Tongue (tissue), 2 donors: ENCODE measurements around the gene ERI3. TPM values are rescaled to one million over a fixed set of nuclear protein-coding genes. Genes with fewer than 3 reads are reported as not detected.

Experiments used
- DNase-seq: peaks from one replicate; pipeline ENCODE4 v3.0.0-alpha.2; 2015
- total RNA-seq: library from RNA; depleted of rRNA; stranded (reverse); fragments of >200 nt; gene quantifications from one replicate; pipeline ENCODE4 v1.2.3, GENCODE V29; 2014

Gene ERI3, protein sequence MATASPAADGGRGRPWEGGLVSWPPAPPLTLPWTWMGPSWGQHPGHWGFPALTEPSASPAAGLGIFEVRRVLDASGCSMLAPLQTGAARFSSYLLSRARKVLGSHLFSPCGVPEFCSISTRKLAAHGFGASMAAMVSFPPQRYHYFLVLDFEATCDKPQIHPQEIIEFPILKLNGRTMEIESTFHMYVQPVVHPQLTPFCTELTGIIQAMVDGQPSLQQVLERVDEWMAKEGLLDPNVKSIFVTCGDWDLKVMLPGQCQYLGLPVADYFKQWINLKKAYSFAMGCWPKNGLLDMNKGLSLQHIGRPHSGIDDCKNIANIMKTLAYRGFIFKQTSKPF
- 57.1 TPM for total RNA-seq

DNA sequence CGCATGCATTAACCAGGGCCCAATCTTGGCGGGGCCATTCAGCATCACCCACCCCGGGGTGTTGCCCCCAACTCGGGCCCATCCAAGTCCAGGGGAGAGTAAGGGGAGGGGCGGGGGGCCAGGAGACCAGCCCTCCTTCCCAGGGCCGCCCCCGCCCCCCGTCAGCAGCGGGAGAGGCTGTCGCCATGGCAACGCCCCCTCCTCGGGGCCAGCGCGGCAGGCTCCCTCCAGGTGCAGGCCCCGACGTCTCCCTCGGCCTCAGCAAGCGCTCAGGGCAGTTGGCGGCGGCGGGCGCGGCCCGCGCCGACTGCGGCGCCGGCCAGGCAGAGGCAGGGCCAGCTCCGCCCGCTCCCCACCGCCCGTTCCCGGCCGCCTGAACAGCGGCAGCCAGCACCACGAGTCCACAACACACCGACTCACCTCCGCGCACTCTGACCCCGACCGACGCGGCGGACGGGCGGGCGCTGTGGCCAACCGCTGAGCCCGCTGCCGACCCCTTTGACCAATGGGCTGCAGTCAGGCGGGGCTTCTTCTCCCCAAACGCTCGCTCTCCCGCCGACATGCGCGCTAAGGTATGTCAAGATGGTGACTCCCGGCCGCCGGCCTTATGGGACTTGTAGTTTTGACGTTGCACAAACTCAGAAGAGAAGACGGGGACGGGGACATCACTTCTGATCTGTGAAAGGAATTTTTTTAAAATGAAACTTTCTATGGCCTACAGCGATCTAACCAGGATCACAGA lies at the start of gene ERI3:
TSS of gene ERI3 (minus strand) at position 418 of the 742 bp plus-strand sequence. CDS start at position 187, 231 bp downstream.
- peak; percentile 99 for DNase-seq

DNA sequence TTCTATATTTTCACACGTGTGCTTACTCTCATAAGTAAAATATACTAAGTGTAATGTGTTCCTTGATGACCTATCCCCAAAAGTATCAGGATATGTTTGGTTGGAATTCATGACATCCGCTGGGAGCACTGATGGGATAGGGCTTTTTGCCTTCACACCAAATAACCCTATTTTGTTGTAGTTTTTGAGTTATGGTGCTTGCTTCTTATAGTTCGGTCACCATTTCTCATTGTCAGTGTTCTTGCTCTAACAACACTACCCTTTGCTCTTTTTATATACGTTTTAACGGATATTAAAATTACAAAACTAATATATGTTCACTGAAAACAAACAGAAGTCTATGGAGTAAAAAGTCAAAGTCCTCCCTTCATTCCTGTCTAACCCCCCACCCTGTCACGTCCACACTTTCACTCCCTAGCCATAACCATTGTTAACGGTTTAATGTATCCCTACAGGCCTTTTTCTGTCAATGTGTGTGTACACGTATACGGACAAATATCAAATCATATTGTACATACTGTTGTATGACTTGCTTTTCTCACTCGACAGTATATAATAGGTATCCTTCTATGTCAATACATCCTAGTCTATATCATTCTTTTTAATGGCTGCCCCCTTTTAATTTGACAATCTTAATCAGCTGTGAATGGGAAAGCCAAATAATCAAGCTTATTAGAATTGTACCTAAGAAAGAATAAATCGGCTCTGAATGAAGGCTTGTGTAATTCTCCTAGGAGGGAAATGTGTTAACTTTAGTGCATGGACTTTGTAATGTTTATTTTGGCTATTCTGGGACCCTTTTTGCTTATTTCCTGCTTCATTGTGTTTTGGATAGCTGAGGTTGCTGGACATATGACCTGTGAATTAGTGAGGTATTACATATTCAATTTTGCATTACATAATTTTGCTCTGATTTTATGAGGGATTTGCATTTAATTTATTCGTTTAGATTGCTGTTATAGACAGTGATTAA lies 46.5 kb upstream of the ERI3 start:
- no peak for DNase-seq

DNA sequence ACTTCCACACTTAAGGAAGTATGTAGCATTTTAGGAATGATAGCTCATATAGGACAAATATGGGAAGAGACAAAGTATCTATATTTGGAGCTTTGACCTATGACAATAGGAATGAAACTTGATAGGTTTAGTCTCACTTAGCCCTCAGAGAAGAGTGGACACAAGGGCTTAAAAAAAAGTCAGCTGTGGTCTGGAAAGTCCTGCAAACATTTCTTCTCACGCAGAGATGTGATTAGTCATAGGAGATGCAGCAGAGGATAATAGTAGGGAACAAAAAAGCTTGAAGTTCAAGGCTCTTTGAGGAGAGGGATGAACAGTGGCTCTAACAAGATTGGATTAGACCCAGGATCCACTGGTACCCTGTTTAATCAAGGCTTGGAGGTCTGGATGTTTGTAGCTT lies 35.2 kb upstream of the ERI3 start:
- DNase-seq, result no peak

DNA sequence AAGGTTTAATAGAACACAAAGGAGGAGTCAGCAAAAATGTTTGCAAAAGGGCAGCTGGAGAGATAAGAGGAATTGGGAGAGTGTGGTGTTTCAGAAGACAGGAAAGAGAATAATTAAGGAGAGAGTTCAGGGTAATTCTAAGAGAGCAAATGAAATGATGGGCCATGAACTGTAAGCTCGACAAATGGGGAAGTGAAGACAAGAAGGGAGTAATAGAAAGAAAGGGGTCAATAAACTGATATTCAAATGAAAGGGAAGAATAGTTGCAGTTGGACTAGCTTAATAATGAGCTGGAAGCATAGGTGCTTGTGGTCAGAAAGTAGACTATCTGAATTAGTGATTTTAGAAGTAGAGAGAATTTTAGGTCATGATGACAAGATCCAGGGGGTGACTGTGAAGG lies 34.4 kb upstream of the ERI3 start:
- DNase-seq, result no peak

DNA sequence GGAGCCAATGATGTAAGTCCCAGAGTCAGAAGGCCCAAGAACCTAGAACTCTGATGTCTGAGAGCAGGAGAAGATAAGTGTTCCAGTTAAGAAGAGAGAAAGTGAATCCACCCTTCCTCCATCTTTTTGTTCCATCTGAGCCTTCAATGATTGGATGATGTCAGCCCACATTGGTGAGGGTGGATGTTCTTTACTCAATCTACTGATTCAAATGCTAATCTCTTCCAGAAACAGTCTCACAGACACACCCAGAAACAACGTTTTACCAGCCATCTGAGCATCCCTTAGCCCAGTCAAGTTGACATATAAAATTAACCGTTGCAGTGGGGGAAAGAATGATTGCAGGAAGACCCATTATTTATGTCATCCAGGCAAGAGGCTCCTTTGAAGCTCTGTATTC lies 33.5 kb upstream of the ERI3 start:
- no peak for DNase-seq

DNA sequence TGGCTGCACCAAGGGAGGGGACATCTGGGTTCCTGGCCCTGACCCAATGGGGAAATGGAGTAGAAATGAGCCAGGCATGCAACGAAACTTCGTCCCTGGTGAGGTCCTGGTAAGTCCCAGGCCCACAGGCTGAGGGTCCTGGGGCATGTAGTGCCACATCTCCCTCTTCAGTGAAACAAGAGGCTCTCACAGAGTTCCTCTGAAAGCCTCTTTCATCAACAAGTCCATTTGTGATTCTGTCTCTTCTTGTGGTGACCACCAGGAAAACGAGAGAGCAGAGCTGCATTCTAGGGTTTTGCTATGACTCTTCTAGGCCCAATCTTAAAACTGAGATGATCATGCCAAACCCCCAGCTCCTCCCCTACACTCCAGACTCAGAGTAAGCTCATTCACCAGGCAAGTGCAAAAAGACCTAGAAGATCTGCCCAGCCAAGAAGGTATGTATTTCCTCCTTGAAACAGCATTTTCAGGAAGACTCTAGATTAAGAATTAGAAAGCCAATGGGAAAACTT lies 25.7 kb upstream of the ERI3 start:
- no peak for DNase-seq

DNA sequence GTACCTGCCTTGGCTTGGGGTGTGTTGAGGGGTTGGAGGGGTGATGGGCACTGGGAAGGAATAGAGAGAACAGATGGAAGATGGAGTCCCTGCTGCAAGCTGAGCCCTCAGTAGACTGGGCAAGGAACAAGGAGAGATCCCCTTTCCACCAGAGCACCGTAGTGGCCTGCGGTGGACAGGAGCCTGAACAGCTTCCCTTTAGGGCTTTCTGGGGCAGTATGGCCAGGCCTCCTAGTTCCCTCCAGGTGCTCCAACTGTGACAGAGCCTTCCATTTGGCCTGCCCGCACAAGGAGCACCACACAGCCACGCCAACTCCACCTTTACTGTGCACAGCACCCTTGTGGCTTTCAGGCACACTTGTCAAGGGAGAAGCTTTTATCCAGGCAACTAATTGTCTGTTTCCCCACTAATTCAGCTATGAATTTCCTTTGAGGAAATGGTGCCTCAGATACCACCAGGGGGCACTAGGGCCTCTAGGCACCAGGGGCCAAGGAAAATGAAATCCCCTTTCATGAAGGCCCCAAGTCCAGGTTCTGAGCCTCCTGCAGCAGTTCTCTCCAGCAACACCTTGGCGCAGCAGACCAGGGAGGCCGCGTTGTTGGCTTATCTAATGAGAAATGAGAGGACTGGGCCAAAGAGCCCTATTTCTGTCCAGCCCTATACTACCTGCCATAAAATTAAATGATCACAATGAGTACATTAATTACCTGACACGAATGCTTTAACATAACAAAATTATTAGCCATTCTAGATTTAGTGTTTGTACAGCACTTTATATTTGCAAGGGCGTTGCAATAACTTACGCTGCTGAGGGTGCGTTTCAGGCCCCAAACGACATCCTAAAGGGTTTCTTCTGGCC lies 23.1 kb upstream of the ERI3 start:
- peak; percentile 63 for DNase-seq

DNA sequence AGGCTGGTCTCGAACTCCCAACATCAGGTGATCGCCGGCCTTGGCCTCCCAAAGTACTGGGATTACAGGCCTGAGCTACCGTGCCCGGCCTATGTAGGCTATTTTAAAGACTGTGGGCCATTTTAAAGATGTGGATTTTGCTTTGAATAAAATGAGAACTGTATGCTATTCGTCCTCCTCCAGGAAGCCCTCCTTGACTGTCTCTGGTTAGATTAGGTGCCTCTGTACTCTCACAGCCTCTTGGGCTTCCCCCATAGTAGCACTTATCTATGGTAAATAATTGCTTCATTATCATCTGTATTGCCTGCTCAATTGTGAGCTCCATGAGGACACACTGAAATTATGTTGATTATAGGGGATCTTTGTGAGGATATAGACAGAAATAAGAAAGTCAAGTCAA lies 20.5 kb upstream of the ERI3 start:
- no peak for DNase-seq

DNA sequence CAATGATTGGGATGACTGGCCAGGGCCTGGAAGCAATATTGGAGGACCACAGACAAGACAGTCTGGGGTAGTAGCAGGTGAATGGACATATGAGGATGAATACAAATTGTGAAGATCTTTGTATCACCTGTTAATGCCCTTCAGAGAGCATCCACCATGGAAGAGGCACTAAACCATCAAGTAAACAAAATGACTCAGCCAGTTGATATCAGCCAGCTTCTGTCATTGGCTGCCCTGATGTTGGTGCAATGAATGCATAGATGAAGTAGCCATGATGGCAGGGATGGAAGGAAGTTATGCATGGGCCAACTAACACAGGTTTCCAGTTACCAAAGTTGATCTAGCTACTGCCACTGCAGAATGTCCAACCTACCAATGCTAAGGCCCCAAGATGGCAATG lies 16.1 kb upstream of the ERI3 start:
- no peak for DNase-seq

DNA sequence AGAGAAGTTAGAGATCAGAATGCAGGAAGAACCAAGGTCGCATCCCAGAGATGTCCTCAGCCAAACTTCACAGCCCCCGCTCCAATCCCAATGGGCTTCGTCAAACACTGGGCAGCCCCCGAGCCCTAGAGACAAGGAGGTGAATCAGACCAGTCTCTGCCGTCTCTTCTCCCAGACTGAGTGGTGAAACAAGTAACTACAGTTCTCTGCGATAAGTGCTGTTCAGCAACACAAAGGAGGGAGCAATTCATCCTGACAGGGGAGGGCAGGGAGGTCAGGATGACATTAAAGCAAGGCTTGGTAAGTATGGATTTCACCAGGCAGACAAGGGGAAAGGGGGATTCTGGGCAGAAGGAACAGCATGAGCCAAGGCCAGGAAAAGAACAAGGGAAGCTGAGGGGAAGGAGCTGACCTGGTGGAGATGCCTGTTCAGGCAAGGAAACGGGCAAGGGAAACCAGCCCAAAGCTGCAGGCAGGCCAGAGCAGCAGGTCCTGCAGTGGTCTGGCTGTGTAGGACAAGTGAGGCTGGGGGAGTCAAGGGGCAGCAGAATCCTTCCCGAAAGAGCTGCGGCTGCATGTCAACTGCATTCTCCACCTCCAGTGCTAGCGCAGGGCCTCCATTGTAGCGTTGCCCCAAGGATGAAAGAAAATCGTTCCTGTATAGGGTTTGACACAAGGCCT lies 13.6 kb upstream of the ERI3 start:
- DNase-seq, result no peak

DNA sequence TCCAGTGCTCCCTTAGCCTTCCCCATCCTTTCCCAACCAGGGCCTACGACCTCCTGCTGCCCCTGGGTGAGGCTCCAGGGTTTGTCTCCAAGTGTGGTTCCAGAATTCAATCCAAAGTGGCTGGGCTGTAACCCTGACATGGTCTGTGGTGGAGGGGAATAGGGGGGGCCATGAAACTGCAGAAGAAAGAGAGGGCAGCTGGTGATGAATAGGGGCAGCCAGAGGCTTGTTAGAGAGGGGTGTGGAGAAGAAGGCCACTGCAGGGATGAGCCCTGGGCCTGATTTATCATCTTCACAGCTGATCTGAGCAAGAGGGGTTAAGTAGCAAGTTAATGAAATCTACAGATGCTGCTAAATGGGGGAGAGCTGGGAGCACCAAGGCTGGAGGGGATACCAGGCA lies 12.9 kb upstream of the ERI3 start:
- no peak for DNase-seq

DNA sequence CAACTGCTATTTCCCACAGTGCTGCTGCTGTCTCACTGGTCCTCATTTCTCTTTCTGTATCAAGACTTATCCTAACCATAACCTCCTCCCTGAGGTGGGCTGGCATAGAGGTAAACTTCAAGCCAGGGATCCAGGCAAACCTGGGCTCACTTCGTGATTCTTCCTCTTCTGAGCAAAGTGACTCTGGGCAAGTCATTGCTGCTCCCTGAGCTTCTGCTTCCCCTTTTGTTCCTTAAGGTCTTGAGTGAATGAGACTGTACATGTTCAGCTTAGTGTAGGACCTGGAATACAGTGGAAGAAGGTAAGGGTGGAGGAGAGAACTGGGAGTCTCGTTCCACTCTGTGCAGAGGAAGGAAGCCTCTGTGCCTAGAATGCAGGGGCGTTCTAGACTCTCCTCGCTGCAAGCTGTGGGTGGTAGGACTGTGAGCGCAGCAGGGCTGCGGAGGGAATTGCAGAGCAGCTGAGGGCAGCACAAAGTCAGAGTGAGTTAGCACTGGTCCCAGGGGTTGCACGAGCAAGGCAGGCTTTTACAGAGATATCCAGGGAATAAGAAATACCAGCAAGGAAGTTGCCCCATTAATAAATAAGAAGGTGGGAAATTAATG lies 11.4 kb upstream of the ERI3 start:
- DNase-seq, result no peak

DNA sequence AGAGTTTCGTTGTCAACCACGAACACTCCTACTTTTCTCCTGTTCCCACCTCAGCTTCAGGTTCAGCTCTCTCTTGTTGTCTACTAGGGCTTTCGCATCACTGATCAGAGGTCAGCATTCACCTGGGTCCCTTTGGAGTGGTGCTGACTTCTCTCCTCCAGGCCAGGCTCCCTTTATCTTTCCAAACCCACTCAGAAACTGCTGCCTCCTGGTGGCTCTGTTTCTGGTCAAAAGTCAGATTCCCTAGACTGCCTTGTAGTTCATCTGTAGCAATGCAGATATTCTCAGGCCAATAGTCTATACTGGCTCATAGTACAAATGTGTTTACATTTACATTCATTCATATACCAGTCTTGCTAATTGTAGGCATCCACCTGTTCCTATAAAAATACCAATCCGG lies 6.4 kb upstream of the ERI3 start:
- no peak for DNase-seq

DNA sequence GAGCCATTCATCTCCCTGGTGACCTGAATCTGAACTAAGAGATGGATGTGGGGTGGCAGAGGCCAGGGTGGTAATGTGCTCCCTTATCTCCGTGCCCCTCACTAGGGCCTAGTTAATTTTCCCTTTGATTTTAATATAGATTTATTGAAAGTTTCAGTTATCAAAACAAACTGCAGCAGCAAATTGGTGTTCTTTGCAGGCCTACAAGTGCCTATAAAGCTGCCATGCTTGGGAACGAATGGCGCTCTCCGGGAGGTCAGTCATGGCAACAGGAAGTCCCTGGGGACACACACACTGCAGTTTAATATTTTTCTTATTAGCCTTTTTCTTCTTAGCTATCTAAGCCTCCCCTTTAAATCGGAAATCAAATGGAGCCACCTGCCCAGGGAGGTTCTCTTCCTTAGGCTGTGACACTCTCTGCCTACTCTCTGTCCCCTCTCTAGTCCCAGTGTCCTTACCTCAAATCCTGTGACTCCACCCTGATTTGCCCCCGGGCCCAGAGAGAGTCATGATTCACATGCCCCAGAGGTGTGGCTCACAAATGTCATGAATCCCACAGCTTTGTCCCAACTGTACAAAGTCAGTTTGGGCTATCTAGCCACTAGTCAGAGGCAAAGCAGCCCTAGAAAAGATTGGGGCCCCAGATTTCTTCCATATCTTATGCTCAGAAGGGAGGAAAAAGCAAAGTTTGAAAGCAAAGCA lies 4.3 kb upstream of the ERI3 start:
- DNase-seq, result no peak

DNA sequence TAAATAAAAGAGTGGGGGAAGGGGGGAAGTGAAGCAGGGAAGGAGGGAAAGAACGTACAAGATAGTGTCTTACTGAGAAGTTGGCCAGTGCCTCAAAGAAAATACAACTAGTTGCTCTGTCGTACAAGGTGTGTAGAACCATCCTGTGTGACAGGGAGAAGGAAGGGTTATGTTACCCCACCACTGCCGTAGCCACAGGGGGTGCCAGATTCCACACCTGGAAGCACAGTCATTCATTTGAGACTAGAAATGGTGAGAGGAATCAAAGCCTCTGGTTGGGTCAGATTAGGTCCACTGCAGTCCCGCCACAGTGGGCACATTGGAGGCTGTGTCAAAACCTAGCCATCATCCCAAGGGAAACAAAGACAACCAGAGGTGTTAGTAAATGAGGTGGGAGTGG lies 2.7 kb upstream of the ERI3 start:
- DNase-seq, result no peak

DNA sequence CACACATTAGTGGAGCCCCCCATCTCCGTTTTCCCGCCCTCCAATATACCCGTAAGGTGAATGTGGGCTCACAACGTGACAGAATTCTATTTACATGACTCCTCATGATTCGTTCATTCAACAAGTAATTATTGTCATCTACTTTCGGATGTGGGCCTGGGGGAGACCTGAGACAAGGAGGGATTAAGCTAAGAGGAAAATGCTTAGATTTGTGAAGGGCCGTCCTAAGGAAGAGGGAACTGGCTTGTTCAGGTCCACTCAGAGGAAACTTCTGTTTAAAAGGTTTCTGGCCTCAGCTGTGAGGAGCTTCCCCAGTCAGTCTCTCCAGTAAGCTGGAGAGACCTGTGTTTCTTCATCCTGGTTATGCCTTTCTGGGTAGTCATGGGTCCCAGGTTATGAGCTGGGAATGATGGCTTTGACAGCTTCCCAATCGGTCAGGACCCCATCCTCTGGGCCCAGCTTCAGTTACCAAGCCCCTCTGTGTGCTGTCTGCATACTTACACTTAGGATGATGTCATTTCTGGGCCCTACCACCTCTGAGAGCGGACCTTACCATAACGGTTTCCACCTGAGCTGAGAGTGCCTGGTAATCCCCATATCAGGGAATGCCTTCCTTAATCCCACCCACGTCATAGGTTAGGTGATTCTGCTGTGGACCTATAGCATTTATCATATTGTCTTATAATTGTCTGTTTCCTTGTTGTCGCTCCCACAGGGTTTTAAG lies 687 bp upstream of the ERI3 start:
- DNase-seq, result no peak

DNA sequence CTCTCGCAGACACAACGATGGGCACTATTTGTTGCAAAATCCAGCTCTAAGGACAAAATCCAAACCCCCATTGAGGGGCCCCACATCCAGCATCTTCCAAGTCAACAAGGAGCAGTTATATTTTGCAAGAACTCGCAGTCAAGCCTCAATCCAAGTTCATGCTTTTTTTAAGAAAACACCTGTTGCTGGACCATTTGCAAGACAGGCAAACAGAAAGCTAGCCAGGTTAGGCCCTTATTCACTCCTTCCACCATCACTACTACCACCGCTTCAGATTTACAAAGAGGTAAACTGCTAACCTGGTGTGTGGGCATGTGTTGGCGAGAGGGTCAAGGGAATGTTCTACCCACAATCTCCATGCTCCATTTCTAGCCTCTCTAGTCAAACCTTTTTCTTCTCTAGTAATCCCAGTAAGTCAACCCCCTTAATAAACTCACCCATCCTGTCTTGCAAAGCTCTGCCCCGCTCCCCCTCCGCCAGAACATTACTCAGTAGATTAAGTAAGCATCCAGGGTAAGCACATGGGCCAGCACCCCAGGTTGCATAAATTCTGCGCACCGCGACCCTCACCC lies 703 bp downstream of the ERI3 start:
- peak; percentile 27 for DNase-seq

DNA sequence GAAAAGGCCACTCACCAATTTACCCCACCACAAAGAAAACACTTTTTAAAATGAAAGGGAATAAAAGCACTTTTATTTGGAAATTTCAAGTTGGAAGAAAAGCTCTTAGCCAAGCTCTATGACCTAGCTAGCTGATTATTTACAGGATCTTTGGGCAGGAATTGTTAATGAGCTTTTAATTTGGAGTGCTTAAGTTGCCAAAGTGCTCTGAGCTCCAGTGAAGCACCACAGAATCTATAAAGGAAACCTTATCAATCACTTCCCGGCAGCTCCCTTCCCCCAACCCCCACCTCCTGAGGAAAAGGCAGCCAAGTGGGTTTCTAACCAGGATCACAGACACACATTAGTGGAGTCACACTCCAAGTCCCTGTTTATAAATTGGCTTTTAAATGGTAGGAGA lies 1.5 kb downstream of the ERI3 start:
- no peak for DNase-seq

DNA sequence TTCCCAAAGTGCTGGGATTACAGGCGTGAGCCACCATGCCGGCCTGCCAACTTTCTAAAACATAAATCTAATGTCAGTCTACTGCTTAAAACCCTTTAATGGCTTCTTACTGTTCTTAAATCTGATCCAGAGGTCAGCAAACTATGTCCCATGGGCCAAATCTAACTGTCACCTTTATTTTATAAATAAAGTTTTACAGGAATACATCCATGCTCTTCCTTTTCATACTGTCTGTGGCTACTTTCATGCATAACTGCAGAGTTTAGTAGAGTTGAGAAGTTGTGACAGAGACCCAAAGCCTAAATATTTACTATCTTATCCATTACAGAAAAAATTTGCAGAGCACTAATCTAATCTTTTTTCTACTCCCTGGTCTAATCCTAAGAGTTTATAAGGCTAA lies 3.8 kb downstream of the ERI3 start:
- no peak for DNase-seq
